Fibroblast of lung (primary cell): ENCODE data around the gene CDK15. TPM values are rescaled to one million over a fixed set of nuclear protein-coding genes. Genes with fewer than 3 reads are reported as not detected.
A peak's percentile ranks its signal among the peaks of the same experiment; 100 is the strongest.
"Not testable (repeated sequence)": the region's sequence is repeated elsewhere in the genome, so short reads cannot be mapped to it uniquely, and the experiment has no call there.

Experiments
- DNase-seq, 2 donors: peaks; one replicate each; pipeline versions ENCODE4 v3.0.0 to v3.0.0-alpha.2; 2010; ENCODE audit warnings: low read depth in 2 of 2
- H2AFZ ChIP-seq: 2 replicates; pipeline ENCODE4 v1.5.1; 2012; ENCODE audit warnings: low read length, control low read depth, inconsistent platforms
- H3K27ac ChIP-seq: 2 replicates; pipeline ENCODE4 v1.5.1; 2011; ENCODE audit warnings: low read length, control low read depth; ENCODE audit not compliant: insufficient read depth
- H3K27me3 ChIP-seq: 2 replicates; pipeline ENCODE4 v1.5.1; 2011; ENCODE audit warnings: mild to moderate bottlenecking, low read length; ENCODE audit not compliant: control insufficient read depth, insufficient read depth
- H3K36me3 ChIP-seq: 2 replicates; pipeline ENCODE4 v1.5.1; 2011; ENCODE audit warnings: low read length; ENCODE audit not compliant: control insufficient read depth, insufficient read depth
- H3K4me1 ChIP-seq: 2 replicates; pipeline ENCODE4 v1.5.1; 2011; ENCODE audit warnings: low read length; ENCODE audit not compliant: control insufficient read depth, insufficient read depth; ENCODE audit errors: extremely low read depth
- H3K4me2 ChIP-seq: 2 replicates; pipeline ENCODE4 v1.5.1; 2011; ENCODE audit warnings: low read length, control low read depth; ENCODE audit not compliant: insufficient read depth; ENCODE audit errors: extremely low read depth
- H3K4me3 ChIP-seq, 4 experiments: fragments of 200-600 bp in 1 of 4; sonication (generic) in 1 of 4; replicated peaks in 1 of 4; 2 replicates each; pipeline ENCODE4 v1.5.1; 2011 to 2016; ENCODE audit warnings: low read length in 4 of 4, low read depth in 3 of 4, mild to moderate bottlenecking in 3 of 4, control low read depth in 2 of 4, inconsistent platforms in 1 of 4, mixed read lengths in 1 of 4; ENCODE audit not compliant: insufficient read depth in 1 of 4; ENCODE audit errors: control extremely low read depth in 1 of 4
- H3K79me2 ChIP-seq: 2 replicates; pipeline ENCODE4 v1.5.1; 2012; ENCODE audit warnings: mild to moderate bottlenecking, low read length, inconsistent platforms; ENCODE audit not compliant: control insufficient read depth, insufficient read depth
- H3K9ac ChIP-seq: 2 replicates; pipeline ENCODE4 v1.5.1; 2011; ENCODE audit warnings: mild to moderate bottlenecking, low read length, control low read depth; ENCODE audit not compliant: insufficient read depth
- H3K9me3 ChIP-seq: 2 replicates; pipeline ENCODE4 v1.5.1; 2012; ENCODE audit warnings: low read depth, low read length; ENCODE audit not compliant: control insufficient read depth, insufficient read depth
- H4K20me1 ChIP-seq: 2 replicates; pipeline ENCODE4 v1.5.1; 2011; ENCODE audit warnings: low read length; ENCODE audit not compliant: control insufficient read depth, insufficient read depth; ENCODE audit errors: extremely low read depth
- CTCF ChIP-seq, 2 donors: IDR thresholded peaks in 1 of 2; conservative IDR thresholded peaks in 1 of 2; 1 replicate in 1 of 2; 2 replicates in 1 of 2; pipeline ENCODE4 v1.5.1; 2011 to 2012; ENCODE audit warnings: low read length in 2 of 2, control low read depth in 1 of 2, inconsistent platforms in 1 of 2, low read depth in 1 of 2, mild to moderate bottlenecking in 1 of 2
- EZH2 ChIP-seq: IDR thresholded peaks from 2 replicates; pipeline ENCODE4 v1.5.1; 2012; ENCODE audit warnings: low read length, control low read depth, mild to moderate bottlenecking; ENCODE audit errors: missing control alignments
- polyA plus RNA-seq, 2 donors: library from polyadenylated mRNA; depleted of rRNA in 1 of 2; stranded (reverse) in 1 of 2; unstranded in 1 of 2; fragments of >200 nt; gene quantifications; 2 replicates each; pipeline ENCODE4 v1.2.1, GENCODE V29; 2011 to 2012; ENCODE audit warnings: missing spikeins in 1 of 2
- total RNA-seq: library from RNA; depleted of rRNA; stranded (reverse); fragments of >200 nt; gene quantifications from 2 replicates; pipeline ENCODE4 v1.2.1, GENCODE V29; 2014

The CDK15 gene
- total and polyA plus RNA-seq, 2 donors (not counting 1 experiment from before 2014, with no cell fraction given): 2.3 to 5.1 TPM

GRCh38 chr2:201798914-201799285 is 7.4 kb upstream of the CDK15 start:
- H3K4me3 ChIP-seq, H4K20me1 ChIP-seq, H3K27me3 ChIP-seq, H3K9ac ChIP-seq, H3K4me1 ChIP-seq, H3K79me2 ChIP-seq, H2AFZ ChIP-seq, H3K36me3 ChIP-seq, H3K9me3 ChIP-seq: not testable (repeated sequence)
- TF ChIP-seq CTCF (conservative IDR thresholded peaks at IDR 0.05 in 1 of 2, IDR thresholded peaks at IDR 0.05 in 1 of 2; ENCODE audit: low read depth in 1 of 2, low read length in 2 of 2): peak; percentile 42 to 66
- peak overlapping the region; percentile 85 for H3K27ac ChIP-seq
- H3K4me2 ChIP-seq: peak overlapping the region; percentile 5
- peak; percentile 69 to 74 for DNase-seq

DNA sequence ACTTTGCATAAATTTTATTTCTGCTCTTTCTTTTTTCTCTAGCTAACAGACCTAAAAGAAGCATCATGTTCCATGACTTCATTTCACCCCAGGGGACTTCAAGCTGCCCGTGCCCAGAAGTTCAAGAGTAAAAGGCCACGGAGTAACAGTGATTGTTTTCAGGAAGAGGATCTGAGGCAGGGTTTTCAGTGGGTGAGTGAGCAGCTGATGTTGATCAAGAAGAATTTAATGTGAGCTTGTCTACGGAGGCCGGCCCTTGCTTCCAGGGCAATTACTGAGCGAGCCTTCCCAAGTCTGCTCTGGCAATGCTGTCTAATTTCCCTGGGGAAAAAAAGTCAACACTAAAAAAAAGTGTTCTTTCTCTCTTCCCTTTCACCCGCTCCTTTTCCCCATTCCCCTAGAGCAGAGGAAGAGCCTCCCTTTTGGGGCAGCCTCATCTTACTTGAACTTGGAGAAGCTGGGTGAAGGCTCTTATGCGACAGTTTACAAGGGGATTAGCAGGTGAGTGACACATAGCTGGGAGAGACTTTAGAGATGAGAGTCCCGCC is 1.2 kb downstream of the CDK15 start:
- Histone ChIP-seq H3K36me3 (no peaks in the 10 kb centered on the region), H3K27me3 (no peaks in the 10 kb centered on the region), H3K4me1 (peaks cover 9% of the 10 kb centered on the region), H3K9ac (no peak overlapping the region), H3K27ac (peak overlapping the region; percentile 66), H2AFZ (peak overlapping the region; percentile 53), H3K4me2 (peak overlapping the region; percentile 87), H3K4me3 (peak overlapping the region; percentile 4 to 45 (median 12)), H3K9me3 (no peaks in the 10 kb centered on the region), H4K20me1 (no peaks in the 10 kb centered on the region), H3K79me2 (no peaks in the 10 kb centered on the region)
- TF ChIP-seq EZH2 (no peak), CTCF (conservative IDR thresholded peaks at IDR 0.05 in 1 of 2, IDR thresholded peaks at IDR 0.05 in 1 of 2; ENCODE audit: low read depth in 1 of 2, low read length in 2 of 2) (no peak)
- peak; percentile 74 to 85 for DNase-seq

- H3K27ac ChIP-seq: peak overlapping the region; percentile 66
- no peaks in the 10 kb centered on the region for H3K27me3 ChIP-seq
- no peak overlapping the region for H3K9ac ChIP-seq
- no peak for DNase-seq
- H3K36me3 ChIP-seq: no peaks in the 10 kb centered on the region
- peaks cover 9% of the 10 kb centered on the region for H3K4me1 ChIP-seq
- no peaks in the 10 kb centered on the region for H4K20me1 ChIP-seq
- H3K9me3 ChIP-seq: no peaks in the 10 kb centered on the region
- TF ChIP-seq EZH2 (no peak), CTCF (conservative IDR thresholded peaks at IDR 0.05 in 1 of 2, IDR thresholded peaks at IDR 0.05 in 1 of 2; ENCODE audit: low read depth in 1 of 2, low read length in 2 of 2) (no peak)
- no peaks in the 10 kb centered on the region for H3K79me2 ChIP-seq
- peak overlapping the region; percentile 87 for H3K4me2 ChIP-seq
- no peak overlapping the region for H2AFZ ChIP-seq
- H3K4me3 ChIP-seq: peak overlapping the region in 3 of 4 experiments; percentile 4 to 45 (median 6)
Measured at GRCh38 chr2:201808027-201808426, 1.7 kb downstream of the CDK15 start.
